K562 (cell line): Measurements from ENCODE around the gene ATOSA.

Experiments
- ARID3A ChIP-seq: IDR thresholded peaks from 2 replicates; pipeline ENCODE4 v1.6.1; 2012; ENCODE audit warnings: low read depth, low read length, improper control_type of control experiment, borderline replicate concordance
- CLOCK ChIP-seq: fragments of 250-450 bp; sonication (Bioruptor Pico); IDR thresholded peaks from 2 replicates; pipeline ENCODE4 v1.4.0; 2020; ENCODE audit warnings: mild to moderate bottlenecking, moderate library complexity, borderline replicate concordance
- CTCF ChIP-seq, 3 experiments: IDR thresholded peaks in 2 of 3; conservative IDR thresholded peaks in 1 of 3; 2 replicates each; pipeline ENCODE4 v1.5.1; 2011 to 2012; ENCODE audit warnings: low read length in 3 of 3, mild to moderate bottlenecking in 3 of 3, control low read depth in 2 of 3, improper control_type of control experiment in 1 of 3, inconsistent platforms in 1 of 3, low read depth in 1 of 3, mixed read lengths in 1 of 3, moderate library complexity in 1 of 3; ENCODE audit not compliant: insufficient read depth in 2 of 3
- FIP1L1 ChIP-seq: fragments of 200-400 bp; formaldehyde crosslinking; IDR thresholded peaks from 2 replicates; pipeline ENCODE4 v1.6.1; 2018; ENCODE audit warnings: mild to moderate bottlenecking, low read depth, low read length; ENCODE audit not compliant: poor library complexity, severe bottlenecking
- GABPA ChIP-seq: fragments of 200-800 bp; sonication (Bioruptor generic); conservative IDR thresholded peaks from 2 replicates; pipeline ENCODE4 v1.6.1; 2016; ENCODE audit warnings: low read depth, missing genetic modification characterization, missing compliant biosample characterization
- HNRNPL ChIP-seq: fragments of 200-400 bp; formaldehyde crosslinking; IDR thresholded peaks from 2 replicates; pipeline ENCODE4 v1.6.1; 2017; ENCODE audit warnings: low read depth, mild to moderate bottlenecking, low read length
- SMAD2 ChIP-seq: fragments of 150-350 bp; IDR thresholded peaks from 2 replicates; pipeline ENCODE4 v1.6.1; 2014; ENCODE audit warnings: low read depth, mild to moderate bottlenecking, low read length
- TAF1 ChIP-seq: IDR thresholded peaks from 2 replicates; pipeline ENCODE4 v1.6.1; 2011; ENCODE audit warnings: mild to moderate bottlenecking, low read length, moderate library complexity; ENCODE audit not compliant: insufficient read depth, control insufficient read depth, severe bottlenecking; ENCODE audit errors: extremely low read depth
- TGIF2 ChIP-seq: sonication (generic); formaldehyde crosslinking; IDR thresholded peaks from 2 replicates; pipeline ENCODE4 v1.8.1; 2022; ENCODE audit warnings: mild to moderate bottlenecking, missing genetic modification reagents, moderate library complexity
- USF2 ChIP-seq: sonication (generic); formaldehyde crosslinking; IDR thresholded peaks from 2 replicates; pipeline ENCODE4 v1.5.0; 2020; ENCODE audit warnings: missing genetic modification reagents
- ZKSCAN1 ChIP-seq: fragments of 150-350 bp; IDR thresholded peaks from 2 replicates; pipeline ENCODE4 v1.6.1; 2016; ENCODE audit warnings: low read depth, low read length
- ZNF165 ChIP-seq: fragments of 250-450 bp; sonication (Bioruptor Pico); IDR thresholded peaks from 2 replicates; pipeline ENCODE4 v1.4.0; 2020; ENCODE audit warnings: borderline replicate concordance
- ZNF23 ChIP-seq: fragments of 250-450 bp; sonication (Bioruptor Pico); IDR thresholded peaks from 2 replicates; pipeline ENCODE4 v1.4.0; 2020; ENCODE audit warnings: mild to moderate bottlenecking
- ZNF274 ChIP-seq: IDR thresholded peaks from 2 replicates; pipeline ENCODE4 v1.6.1; 2011; ENCODE audit warnings: low read depth, mild to moderate bottlenecking, low read length, moderate library complexity, borderline replicate concordance

GRCh38 chr15:52652286-52652685 is 26.9 kb downstream of the ATOSA start:
- no peak for TF ChIP-seq USF2 (CRISPR knock-in tag)
- no peak for TF ChIP-seq ARID3A
- TF ChIP-seq GABPA: no peak; the same call in none of the 2 replicates
- TF ChIP-seq CTCF (IDR thresholded peaks at IDR 0.05 in 2 of 3, conservative IDR thresholded peaks at IDR 0.05 in 1 of 3; ENCODE audit: insufficient read depth in 2 of 3, low read depth in 1 of 3, low read length in 3 of 3): no peak
- TF ChIP-seq ZNF165 (CRISPR knock-in tag): no peak
- TF ChIP-seq CLOCK (CRISPR knock-in tag): no peak
- TF ChIP-seq ZKSCAN1: no peak
- no peak for TF ChIP-seq HNRNPL
- no peak for TF ChIP-seq ZNF23 (CRISPR knock-in tag)
- no peak for TF ChIP-seq FIP1L1
- TF ChIP-seq TGIF2 (CRISPR knock-in tag): no peak
- TF ChIP-seq ZNF274: no peak
- no peak for TF ChIP-seq TAF1
- TF ChIP-seq SMAD2: no peak
